Stimulated activated CD8-positive, alpha-beta memory T cell treated with anti-CD3 and anti-CD28 coated beads, Interleukin-12 subunit alpha, Interleukin-12 subunit beta, amount 100 ng/mL, for 1 hour (primary cell): ENCODE results near the gene CLDN5.
"Not testable (repeated sequence)": the region's sequence is repeated elsewhere in the genome, so short reads cannot be mapped to it uniquely, and the experiment has no call there.

Experiments
- DNase-seq: peaks from one replicate; pipeline ENCODE4 v3.0.0-alpha.2; 2020; ENCODE audit warnings: low read depth

CLDN5 gene

DNA sequence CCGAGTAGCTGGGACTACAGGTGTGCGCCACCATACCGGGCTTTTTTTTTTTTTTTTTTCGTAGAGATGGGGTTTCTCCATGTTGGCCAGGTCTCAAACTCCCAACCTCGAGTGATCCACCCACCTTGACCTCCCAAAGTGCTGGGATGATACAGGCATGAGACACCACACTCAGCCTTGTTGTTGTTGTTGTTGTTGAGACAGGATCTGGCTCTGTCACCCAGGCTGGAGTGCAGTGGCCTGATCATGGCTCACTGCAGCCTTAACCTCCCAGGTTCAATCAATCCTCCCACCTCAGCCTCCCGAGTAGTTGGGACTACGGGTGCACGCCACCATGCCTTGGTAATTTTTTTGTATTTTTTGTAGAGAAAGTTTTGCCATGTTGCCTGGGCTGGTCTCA, 23.4 kb upstream of the CLDN5 start:
- no peak for DNase-seq

DNA sequence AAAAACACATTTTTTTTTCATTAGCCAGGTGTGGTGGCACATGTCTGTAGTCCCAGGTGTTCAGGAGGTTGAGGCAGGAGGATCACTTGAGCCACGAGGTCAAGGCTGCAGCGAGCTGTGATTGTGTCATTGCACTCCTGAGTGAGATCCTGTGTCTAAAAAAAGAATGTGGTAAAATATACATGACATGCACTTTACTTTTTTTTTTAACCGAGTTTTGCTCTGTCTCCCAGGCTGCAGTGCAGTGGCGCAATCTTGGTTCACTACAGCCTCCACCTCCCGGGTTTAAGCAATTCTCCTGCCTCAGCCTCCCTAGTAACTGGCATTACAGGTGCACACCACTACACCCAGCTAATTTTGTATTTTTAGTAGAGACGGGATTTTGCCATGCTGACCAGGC, 22.5 kb upstream of the CLDN5 start:
- no peak for DNase-seq

DNA sequence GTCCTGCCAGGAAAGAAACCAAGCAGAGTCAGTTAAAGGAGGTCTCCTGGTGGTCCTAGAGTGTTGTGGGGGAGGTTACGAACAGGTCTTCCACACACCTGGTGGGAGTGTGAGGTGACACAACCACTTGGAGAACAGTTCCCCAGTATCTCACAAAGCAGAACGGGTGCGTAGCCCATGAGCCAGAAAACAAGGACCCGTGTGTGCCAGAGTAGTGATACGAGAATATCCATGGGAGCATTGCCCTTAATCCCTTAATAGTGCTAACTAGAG, 21.7 kb upstream of the CLDN5 start:
- no peak for DNase-seq

DNA sequence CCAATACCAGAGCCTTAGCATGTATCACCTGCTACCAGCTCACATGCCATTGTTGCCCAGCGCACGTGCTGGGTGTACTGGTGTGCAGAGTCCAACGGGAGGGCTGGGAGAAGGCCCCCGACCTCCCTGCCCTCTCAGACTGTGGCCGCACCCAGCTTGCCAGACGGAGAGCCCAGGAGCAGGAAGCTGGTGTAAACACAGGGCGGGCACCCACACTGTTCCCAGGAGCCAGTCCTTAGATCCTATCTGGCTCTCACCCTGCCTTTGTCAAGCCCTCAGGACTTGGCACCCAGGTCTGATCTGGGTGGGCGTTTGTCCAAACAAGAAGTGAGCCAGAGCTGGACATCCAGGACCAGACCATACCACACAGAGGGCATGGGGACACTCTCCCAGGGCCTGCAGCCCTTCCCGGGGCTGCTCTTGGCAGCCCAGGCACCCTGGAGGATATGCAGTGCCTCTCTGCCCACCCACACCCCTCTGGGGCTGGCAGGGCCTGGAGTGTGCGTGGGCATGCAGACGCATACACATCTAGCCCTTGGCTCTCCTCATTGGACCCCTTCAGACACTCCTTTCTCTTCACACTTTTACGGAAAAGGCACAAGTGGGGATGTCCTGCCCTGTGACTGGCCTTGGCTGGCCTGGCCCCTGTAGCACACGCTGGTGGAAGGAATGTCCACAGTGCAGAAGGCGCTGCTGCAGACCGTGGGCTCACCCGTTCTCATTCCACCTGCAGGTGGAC, 19.9 kb upstream of the CLDN5 start:
- DNase-seq = no peak

DNA sequence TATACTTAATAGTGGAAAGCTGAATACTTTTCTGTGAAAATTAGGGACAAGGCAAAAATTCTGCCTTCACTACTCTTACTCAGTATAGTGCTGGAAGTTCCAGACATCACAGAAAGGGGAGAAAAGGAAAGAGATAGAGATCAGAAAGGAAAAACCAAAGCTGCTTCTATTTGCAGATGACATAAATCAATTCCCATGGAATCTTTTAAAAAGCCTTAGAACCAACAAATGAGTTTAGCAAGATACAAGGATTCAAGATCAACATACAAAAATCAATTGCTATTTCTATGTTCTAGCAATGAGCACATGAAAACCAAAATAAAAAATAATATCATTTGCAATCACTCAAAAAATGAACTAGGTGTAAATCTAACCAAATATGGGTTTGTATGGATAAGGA, 16.2 kb upstream of the CLDN5 start:
- DNase-seq = no peak

DNA sequence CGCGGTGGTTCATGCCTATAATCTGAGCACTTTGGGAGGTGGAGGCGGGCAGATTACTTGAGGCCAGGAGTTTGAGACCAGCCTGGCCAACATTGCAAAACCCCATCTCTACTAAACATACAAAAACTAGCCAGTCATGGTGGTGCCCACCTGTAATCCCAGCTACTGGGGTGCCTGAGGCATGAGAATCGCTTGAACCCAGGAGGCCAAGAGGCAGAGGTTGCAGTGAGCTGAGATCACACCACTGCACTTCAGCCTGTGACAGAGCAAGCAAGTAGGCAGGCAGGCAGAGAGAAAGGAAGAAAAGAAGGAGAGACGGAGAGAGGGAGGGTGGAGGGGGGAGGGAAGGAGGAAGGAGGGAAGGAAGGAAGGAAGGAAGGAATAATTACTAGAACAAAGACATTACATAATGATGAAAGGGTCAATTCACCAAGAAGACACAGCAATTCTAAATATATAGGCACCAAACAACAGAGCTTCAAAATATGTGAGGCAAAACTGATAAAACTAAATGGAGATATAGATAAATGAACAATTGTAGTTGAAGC, 13.8 kb upstream of the CLDN5 start:
- no peak for DNase-seq

DNA sequence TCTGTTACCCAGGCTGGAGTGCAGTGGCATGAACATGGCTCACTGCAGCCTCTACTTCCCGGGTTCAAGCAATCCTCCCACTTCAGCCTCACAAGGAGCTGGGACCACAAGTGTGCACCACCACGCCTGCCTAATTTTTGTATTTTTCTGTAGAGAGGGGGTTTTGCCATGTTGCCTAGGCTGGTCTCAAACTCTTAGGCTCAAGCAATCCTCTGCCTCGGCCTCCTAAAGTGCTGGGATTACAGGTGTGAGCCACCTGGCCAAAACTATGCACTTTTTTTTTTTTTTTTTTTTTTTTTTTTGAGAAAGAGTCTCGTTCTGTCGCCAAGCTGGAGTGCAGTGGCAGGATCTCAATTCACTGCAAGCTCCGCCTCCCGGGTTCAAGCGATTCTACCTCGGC, 12.4 kb upstream of the CLDN5 start:
- no peak for DNase-seq

DNA sequence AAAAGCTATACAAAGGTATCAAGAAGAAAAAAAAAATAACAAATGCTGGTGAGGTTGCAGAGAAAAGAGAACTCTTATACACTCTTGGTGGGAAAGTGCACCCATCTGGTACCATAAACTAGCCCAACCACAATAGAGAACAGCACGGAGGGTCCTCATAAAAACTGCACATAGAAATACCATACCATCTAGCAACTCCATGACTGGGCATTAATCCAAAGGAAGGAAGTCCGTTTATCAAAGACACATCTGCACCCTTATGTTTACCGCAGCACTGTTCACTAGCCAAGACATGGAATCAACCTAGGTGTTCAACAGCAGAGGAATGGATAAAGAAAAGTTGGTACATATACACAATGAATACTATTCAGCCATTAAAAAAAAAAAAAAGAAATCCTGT, 10.8 kb upstream of the CLDN5 start:
- no peak for DNase-seq

DNA sequence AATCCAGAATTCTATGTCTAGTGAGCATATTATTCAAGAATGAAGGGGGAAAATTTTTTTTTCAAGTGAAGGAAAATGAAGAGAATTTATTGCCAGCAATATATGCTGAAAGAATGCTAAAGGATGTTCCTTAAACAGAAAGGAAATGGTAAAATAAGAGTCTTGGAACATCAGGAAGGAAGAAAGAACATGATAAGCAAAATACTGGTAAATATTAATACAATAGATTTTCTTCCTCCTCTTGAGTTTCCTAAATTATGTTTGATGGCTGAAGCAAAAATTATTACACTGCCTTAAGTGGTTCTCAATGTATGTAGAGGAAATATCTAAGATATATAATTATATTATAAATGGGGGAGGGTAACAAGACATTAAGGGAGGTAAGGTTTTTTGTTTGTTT, 9.6 kb upstream of the CLDN5 start:
- no peak for DNase-seq

DNA sequence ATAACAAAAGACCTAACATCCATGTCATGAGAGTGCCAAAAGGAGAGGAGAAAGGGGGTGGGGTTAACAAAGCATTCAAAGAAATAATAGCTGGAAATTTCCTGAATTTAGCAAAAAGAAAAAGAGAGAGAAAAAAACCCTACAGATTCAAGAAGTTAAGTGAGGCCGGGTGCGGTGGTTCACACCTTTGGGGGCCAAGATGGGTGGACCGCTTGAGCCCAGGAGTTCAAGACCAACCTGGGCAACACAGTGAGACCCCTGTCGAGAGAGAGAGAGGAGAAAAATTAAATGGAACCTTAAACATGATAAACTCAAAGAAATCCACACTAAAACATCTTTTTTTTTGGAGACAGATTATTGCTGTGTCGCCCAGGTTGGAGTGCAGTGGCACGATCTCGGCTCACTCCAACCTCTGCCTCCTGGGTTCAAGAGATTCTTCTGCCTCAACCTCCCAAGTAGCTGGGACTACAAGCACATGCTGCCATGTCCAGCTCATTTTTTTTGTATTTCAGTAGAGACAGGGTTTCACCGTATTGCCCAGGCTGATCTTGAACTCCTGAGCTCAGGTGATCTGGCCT, 8.9 kb upstream of the CLDN5 start:
- no peak for DNase-seq

DNA sequence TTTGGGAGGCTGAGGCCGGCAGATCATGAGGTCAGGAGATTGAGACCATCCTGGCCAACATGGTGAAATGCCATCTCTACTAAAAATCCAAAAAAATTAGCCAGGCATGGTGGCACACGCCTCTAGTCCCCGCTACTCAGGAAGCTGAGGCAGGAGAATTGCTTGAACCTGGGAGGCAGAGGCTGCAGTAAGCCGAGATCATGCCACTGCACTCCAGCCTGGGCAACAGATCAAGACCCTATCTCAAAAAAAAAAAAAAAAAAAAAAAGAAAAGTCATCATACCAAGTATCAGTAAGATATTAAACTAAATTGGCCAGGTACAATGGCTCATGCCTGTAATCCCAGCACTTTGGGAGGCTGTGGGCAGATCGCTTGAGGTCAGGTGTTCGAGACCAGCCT, 7.1 kb upstream of the CLDN5 start:
- DNase-seq = not testable (repeated sequence)

DNA sequence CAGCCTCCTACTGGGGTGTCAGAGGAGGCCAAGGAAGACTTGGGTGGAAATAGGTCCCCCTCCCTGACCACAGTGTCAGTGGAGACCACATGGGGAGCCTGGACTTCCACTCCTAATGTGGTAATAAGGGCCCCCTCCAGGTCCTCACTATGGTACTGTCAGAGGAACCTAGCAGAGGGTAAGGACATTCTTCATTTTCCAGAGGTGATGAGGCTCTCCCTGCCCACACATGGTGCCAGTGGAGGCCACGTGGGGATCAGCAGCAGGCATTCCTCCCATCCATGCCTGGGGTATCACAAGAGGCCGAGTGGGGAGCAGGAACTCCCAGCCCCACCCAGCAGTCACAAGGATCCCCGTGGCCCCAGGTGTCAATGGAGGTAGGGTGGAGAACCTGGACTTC, 6.5 kb upstream of the CLDN5 start:
- DNase-seq = no peak

DNA sequence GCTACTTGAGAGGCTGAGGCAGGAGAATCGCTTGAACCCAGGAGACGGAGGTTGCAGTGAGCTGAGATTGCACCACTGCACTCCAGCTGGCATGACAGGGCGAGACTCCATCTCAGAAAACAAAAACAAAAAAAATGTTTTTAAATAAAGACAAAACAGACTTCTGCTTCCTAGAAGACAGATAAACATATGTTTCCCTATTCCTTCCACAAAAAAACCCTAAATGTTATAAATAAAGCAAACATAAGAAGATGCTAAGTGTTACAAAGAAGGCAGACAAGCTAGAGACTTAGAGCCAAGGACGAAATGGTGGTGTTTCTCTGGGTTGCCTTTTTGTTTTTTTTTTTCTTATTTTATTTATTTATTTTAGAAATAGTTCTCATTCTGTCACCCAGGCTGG, 5.6 kb upstream of the CLDN5 start:
- no peak for DNase-seq

DNA sequence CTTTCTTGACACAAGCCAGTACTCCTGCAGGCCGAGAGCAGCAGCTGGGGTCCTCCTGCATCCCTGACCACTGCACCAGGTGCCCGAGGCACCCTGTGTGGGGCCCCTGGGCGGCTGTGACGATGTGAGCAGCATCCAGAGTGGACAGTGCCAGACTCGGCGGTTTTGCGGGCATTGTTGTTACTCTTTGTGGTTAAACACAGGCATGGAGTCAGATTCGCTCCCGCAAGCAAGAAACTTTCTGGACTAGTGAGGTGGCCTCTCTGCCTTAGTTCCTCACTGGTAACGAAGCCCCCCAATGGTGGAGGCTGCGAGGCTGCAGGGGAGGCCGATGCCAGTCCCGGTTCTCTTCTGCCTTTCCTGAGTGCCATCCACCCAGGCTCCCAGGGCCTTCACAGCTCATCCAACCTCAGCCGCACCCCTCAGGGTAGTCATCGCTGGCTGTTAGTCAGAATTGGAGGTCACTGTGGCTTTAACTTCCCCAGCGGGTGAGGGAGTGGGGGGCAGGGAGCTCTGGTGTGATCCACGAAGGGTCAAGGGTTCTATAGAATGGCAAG, 3.7 kb upstream of the CLDN5 start:
- DNase-seq = no peak

DNA sequence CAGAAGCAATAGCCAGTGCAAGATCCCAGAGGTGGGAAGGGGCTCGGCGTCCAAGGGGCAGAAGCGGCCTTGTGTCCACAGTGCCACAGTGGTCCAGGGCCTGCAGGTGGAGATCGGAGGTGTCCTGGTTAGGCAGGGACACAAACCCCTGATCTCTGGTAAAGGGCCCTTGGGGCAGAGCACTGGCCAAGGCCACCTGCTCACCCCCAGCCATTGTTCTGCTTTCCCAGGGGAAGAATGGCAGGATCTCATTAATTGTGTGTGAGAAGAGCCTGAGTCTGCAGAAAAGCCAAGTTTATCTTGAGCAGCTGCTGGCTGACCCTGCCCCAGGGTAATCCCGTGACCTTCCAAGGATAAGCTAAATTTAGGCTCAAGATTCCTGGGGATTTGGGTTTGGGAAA, 3.1 kb upstream of the CLDN5 start:
- DNase-seq = no peak

DNA sequence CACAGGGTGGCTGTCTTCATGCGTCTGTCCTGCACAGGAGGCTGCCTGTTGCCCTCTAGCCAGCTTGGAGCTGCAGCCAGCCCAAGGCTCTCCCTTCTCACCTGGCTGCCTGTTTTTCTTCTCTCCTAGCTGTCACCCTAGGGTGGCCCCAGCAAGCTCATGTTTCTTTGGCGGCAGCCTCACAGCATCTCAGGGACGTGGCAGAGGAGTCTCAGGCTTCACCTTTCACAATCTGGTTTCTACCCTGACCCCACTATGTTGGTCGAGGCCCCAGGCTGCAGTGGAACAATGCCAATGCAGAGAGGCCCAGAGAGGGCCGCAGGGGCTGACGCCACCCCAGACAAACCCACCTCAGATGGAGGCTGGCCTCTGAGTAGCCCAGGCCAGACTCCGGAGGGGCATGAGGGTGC, 2.5 kb upstream of the CLDN5 start:
- no peak for DNase-seq

DNA sequence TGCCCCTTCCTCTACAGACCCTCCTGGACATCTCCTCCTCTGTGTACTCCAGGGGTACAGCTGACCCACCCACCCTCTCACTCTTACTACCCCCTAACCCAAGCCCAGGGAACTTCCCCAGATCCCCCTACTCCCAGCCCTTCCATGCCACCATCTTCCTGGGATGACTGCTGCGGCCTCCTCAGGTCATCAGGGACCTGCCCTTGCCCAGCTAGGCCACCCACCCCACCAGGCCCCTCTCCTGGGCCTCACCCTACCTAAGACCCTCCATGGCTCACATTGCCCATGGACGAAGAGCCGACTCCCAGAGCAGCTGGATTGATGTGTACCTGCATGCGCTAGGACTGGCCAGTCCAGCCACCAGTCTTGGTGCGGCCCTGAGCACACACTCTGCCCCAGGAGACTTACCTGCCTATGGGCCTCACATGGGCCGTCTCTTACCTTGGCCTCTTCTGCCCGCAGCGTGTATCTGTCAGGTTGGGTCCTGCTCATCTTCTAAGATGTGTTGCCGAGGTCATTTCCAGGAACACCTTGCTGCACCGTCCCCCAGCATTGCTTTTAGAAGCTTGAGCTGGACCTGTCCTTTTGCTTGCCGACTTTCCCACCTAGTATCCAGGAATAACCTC, 2.0 kb upstream of the CLDN5 start:
- no peak for DNase-seq

DNA sequence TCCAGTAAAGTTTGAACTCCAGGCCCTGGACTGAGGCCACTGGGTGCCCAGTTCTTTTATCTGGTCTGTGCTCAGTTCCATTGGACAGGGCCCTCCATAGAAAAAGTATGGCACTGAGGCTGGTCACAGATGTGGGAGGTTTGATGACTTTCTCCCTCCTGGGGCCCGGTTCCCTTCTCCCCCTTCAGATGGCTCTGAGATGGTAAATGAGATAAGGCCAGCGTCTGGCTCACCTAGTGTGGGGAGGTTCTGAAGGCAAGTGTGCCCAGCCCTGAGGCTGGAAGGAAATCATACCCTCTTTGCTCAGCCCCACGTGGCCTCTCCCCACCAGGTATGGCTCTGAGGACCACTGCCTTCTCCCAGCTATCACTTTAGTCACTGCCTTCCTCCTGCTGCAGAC, 1.5 kb upstream of the CLDN5 start:
- DNase-seq = no peak

DNA sequence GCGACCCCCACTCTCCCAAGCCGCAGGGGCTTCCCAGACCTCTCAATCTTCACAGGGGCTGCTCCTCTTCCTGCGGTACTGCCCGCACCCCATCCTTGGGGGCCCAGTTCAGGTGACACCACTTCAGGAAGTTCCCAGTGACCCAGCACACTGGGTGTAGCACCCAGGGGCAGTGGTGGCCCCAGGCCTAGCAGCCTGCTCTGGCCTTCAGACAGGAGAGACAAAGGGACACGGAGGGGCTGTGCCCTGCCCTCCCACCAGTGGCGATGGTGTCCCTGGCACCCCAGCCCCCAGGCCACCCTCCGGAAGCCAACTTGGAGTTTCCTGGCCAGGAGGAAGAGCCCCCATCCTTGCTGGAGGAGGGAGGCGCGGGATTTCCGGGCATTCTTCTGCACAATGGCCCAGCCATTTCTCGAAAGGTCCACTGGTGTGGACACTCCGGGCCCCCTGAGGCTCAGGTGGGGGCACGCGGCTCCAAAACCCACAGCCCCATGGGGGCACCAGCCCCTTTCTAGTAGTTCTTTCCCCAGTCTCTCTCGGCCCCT, 978 bp upstream of the CLDN5 start:
- no peak for DNase-seq

DNA sequence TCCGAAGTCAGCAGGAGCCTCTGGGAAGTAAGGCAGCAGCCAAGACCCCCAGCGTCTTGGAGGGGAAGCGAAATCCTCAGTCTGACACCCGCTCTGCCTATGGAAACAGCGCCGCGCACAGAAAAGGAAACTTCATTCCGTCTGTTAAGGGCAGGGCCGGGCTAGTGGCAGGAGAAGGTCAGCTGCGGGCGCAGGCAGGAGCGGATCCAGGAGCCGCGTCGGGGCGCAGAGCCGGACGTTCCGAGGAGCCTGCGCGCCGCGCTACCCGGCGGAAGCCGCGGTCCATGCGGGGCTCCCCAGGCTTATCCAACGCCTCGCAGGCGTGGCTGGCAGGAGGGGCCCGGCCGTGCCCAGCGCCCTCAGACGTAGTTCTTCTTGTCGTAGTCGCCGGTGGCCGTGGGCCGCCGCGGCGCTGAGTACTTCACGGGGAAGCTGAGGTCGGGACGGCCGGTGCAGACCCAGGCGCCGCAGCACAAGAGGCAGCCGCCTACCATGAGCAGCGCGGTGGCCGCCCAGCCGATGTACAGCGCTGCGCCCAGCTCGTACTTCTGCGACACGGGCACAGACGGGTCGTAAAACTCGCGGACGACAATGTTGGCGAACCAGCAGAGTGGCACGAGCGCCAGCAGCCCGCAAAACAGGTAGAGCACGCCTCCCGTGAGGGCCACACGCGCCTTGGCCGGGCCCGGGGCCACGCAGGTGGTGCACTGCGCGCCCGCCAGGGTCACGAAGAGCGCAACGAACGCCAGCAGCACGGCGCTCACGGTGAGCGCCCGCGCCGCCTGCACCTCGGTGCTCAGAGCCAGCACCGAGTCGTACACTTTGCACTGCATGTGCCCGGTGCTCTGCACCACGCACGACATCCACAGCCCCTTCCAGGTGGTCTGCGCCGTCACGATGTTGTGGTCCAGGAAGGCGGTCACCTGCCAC, 705 bp downstream of the CLDN5 start:
- no peak for DNase-seq

DNA sequence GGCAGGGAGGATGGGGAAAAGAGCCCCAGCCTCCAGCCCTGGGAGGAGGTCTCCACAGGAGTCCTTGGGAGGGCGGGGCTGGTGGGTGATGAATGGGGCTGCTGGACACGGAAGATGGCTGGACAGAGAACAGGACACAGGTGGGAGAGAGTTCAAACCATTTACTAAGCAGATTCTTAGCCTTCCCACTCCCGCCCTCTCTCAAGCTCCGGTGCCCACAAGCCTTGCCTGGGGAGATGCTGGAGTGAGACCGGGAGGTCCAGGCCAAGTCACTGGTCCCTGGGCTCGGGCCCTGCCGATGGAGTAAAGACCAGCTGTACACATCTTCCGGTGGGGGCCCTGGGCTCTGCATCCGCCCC, 1.4 kb downstream of the CLDN5 start:
- no peak for DNase-seq

DNA sequence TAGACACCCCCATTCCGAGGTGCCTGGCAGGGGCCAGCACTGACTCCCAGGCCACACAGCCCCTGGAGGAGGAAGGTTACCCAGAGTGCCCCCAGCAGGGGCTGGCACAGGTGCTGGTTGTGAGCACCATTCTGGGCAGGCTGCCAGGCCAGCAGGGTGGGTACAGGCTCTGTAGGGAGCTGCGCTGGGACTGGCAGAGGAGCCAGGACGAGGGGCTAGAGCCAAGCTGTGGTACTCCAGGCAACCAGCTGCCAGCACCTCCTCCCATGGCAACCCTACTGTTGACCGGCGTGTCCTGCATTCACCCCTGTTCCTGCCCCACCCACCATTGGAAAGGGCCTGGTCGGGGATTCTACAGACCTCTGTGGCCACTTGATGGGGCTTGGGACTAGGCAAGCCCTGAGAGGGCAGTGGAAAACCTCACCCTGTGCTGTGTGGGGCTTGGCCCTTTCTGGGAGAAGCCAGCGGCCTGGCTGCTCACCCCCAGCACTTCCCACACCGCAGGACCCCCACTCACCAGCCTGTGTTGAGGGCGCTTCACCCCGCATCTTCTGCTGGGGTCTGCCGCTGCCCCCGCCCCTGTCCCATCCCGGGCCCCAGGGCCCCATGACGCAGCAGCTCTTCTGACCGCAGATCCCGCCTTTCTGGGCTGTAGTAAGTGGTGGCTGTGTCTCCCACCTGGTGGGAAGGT, 1.9 kb downstream of the CLDN5 start:
- DNase-seq = no peak
